ENCODE results near the gene PTPRT. TPM values are rescaled to one million over a fixed set of nuclear protein-coding genes. Genes with fewer than 3 reads are reported as not detected.

PTPRT gene
- total RNA-seq, 6 donors from 2014 or later: 0.20 to 7.1 (median 3.8) TPM

GRCh38 chr20:43003318-43003944 is 186.3 kb downstream of the PTPRT start:
- H3K27ac ChIP-seq: no peak overlapping the region
- no peak overlapping the region for H3K4me3 ChIP-seq
- WGBS, 2 donors: 64 to 73% methylated on average over 6 of the region's 6 CpGs
- H3K36me3 ChIP-seq: no peaks in the 10 kb centered on the region
- DNase-seq (no peak), ATAC-seq (ENCODE audit: low FRiP score in 2 of 2) (no peak)
- H3K27me3 ChIP-seq: no peaks in the 10 kb centered on the region
- TF ChIP-seq CTCF (IDR thresholded peaks at IDR 0.05): no peak
- TF ChIP-seq POLR2A (IDR thresholded peaks at IDR 0.05): no peak
- TF ChIP-seq POLR2AphosphoS5 (IDR thresholded peaks at IDR 0.05): no peak
- TF ChIP-seq EP300 (IDR thresholded peaks at IDR 0.05): no peak
- H3K9me3 ChIP-seq: no peaks in the 10 kb centered on the region
- no peaks in the 10 kb centered on the region for H3K4me1 ChIP-seq

- Histone ChIP-seq H3K4me1 (no peaks in the 10 kb centered on the region), H3K4me3 (no peak overlapping the region), H3K27ac (no peak overlapping the region), H3K9me3 (no peaks in the 10 kb centered on the region), H3K27me3 (no peaks in the 10 kb centered on the region), H3K36me3 (no peaks in the 10 kb centered on the region)
- no peak for TF ChIP-seq EP300 (IDR thresholded peaks at IDR 0.05)
- TF ChIP-seq POLR2AphosphoS5 (IDR thresholded peaks at IDR 0.05): no peak
- no peak for TF ChIP-seq POLR2A (IDR thresholded peaks at IDR 0.05)
- no peak for TF ChIP-seq CTCF (IDR thresholded peaks at IDR 0.05)
- ATAC-seq (ENCODE audit: low FRiP score in 2 of 2): no peak
- no peak for DNase-seq
- WGBS, 2 donors: 61 to 71% methylated on average over 2 of the region's 2 CpGs
Observed at GRCh38 chr20:42996141-42996540, 193.6 kb downstream of the PTPRT start.

GRCh38 chr20:42988319-42988718 is 201.4 kb downstream of the PTPRT start:
- DNase-seq (no peak), ATAC-seq (ENCODE audit: low FRiP score in 2 of 2) (no peak)
- no peaks in the 10 kb centered on the region for H3K27me3 ChIP-seq
- no peaks in the 10 kb centered on the region for H3K9me3 ChIP-seq
- no peak for TF ChIP-seq CTCF (IDR thresholded peaks at IDR 0.05)
- TF ChIP-seq POLR2AphosphoS5 (IDR thresholded peaks at IDR 0.05): no peak
- TF ChIP-seq EP300 (IDR thresholded peaks at IDR 0.05): no peak
- TF ChIP-seq POLR2A (IDR thresholded peaks at IDR 0.05): no peak
- H3K27ac ChIP-seq: no peak overlapping the region
- H3K4me1 ChIP-seq: no peaks in the 10 kb centered on the region
- WGBS, 2 donors: 77 to 79% methylated on average over 5 of the region's 5 CpGs
- no peaks in the 10 kb centered on the region for H3K36me3 ChIP-seq
- no peak overlapping the region for H3K4me3 ChIP-seq

GRCh38 chr20:42987376-42988114 is 202.2 kb downstream of the PTPRT start:
- Histone ChIP-seq H3K4me1 (no peaks in the 10 kb centered on the region), H3K36me3 (no peaks in the 10 kb centered on the region), H3K27me3 (no peaks in the 10 kb centered on the region), H3K4me3 (no peak overlapping the region), H3K9me3 (no peaks in the 10 kb centered on the region), H3K27ac (no peak overlapping the region)
- ATAC-seq (ENCODE audit: low FRiP score in 2 of 2): no peak
- WGBS, 2 donors: 59 to 74% methylated on average over 9 to 10 of the region's 10 CpGs
- TF ChIP-seq POLR2AphosphoS5 (IDR thresholded peaks at IDR 0.05): no peak
- TF ChIP-seq CTCF (IDR thresholded peaks at IDR 0.05): no peak
- TF ChIP-seq POLR2A (IDR thresholded peaks at IDR 0.05): no peak
- TF ChIP-seq EP300 (IDR thresholded peaks at IDR 0.05): no peak
- DNase-seq: no peak
